H9 (cell line): ENCODE measurements around the gene FZD10. TPM values are rescaled to one million over a fixed set of nuclear protein-coding genes. Genes with fewer than 3 reads are reported as not detected.

Experiments used
- DNase-seq: peaks from one replicate; pipeline ENCODE4 v3.0.0-alpha.2; 2017
- H2AFZ ChIP-seq: one replicate; pipeline ENCODE4 v1.6.1; 2013; ENCODE audit warnings: mild to moderate bottlenecking, low read length, control low read depth, moderate library complexity
- H2AK5ac ChIP-seq: 2 replicates; pipeline ENCODE4 v1.6.1; 2013; ENCODE audit warnings: low read length, control low read depth, mixed read lengths; ENCODE audit not compliant: insufficient read length
- H2BK120ac ChIP-seq: one replicate; pipeline ENCODE4 v1.6.1; 2013; ENCODE audit warnings: low read depth, mild to moderate bottlenecking, low read length, control low read depth, inconsistent platforms; ENCODE audit not compliant: poor library complexity, severe bottlenecking
- H2BK12ac ChIP-seq: 2 replicates; pipeline ENCODE4 v1.6.1; 2013; ENCODE audit warnings: low read length, control low read depth, mixed read lengths, low read depth; ENCODE audit not compliant: insufficient read length
- H2BK15ac ChIP-seq: 2 replicates; pipeline ENCODE4 v1.6.1; 2013; ENCODE audit warnings: low read depth, low read length, control low read depth
- H2BK20ac ChIP-seq: one replicate; pipeline ENCODE4 v1.6.1; 2013; ENCODE audit warnings: low read depth, mild to moderate bottlenecking, low read length, control low read depth, inconsistent platforms; ENCODE audit not compliant: poor library complexity, severe bottlenecking
- H2BK5ac ChIP-seq: 2 replicates; pipeline ENCODE4 v1.6.1; 2013; ENCODE audit warnings: low read length, control low read depth, mixed read lengths; ENCODE audit not compliant: insufficient read length
- H3K14ac ChIP-seq: 2 replicates; pipeline ENCODE4 v1.6.1; 2013; ENCODE audit warnings: low read length, control low read depth; ENCODE audit not compliant: insufficient read depth
- H3K18ac ChIP-seq: 2 replicates; pipeline ENCODE4 v1.6.1; 2013; ENCODE audit warnings: low read depth, mild to moderate bottlenecking, mixed read lengths, low read length, control low read depth; ENCODE audit not compliant: insufficient read length
- H3K23ac ChIP-seq: 2 replicates; pipeline ENCODE4 v1.6.1; 2013; ENCODE audit warnings: low read length, control low read depth, mixed read lengths, low read depth; ENCODE audit not compliant: insufficient read length
- H3K23me2 ChIP-seq: 2 replicates; pipeline ENCODE4 v1.6.1; 2013; ENCODE audit warnings: low read depth, mild to moderate bottlenecking, mixed read lengths, low read length, control low read depth; ENCODE audit not compliant: insufficient read length, poor library complexity, severe bottlenecking
- H3K27ac ChIP-seq: 2 replicates; pipeline ENCODE4 v1.5.1; 2013; ENCODE audit warnings: low read length, control low read depth, mixed read lengths, low read depth; ENCODE audit not compliant: insufficient read length
- H3K27me3 ChIP-seq: 2 replicates; pipeline ENCODE4 v1.6.1; 2013; ENCODE audit warnings: low read length, control low read depth, inconsistent platforms; ENCODE audit not compliant: insufficient read depth
- H3K4ac ChIP-seq: 2 replicates; pipeline ENCODE4 v1.6.1; 2013; ENCODE audit warnings: low read depth, mild to moderate bottlenecking, control low read depth, inconsistent platforms, low read length, moderate library complexity
- H3K4me1 ChIP-seq: 2 replicates; pipeline ENCODE4 v1.6.1; 2013; ENCODE audit warnings: low read length, control low read depth, inconsistent platforms; ENCODE audit not compliant: insufficient read depth
- H3K4me2 ChIP-seq: 2 replicates; pipeline ENCODE4 v1.6.1; 2013; ENCODE audit warnings: low read length, control low read depth, mixed read lengths; ENCODE audit not compliant: insufficient read length, insufficient read depth
- H3K56ac ChIP-seq: 2 replicates; pipeline ENCODE4 v1.6.1; 2013; ENCODE audit warnings: low read depth, mild to moderate bottlenecking, mixed read lengths, low read length, control low read depth; ENCODE audit not compliant: insufficient read length
- H3K79me1 ChIP-seq: 2 replicates; pipeline ENCODE4 v1.6.1; 2013; ENCODE audit warnings: low read depth, mild to moderate bottlenecking, moderate library complexity, low read length, control low read depth, inconsistent platforms; ENCODE audit not compliant: insufficient read depth, poor library complexity, severe bottlenecking
- H3K79me2 ChIP-seq: 2 replicates; pipeline ENCODE4 v1.6.1; 2013; ENCODE audit warnings: low read length, control low read depth, inconsistent platforms; ENCODE audit not compliant: insufficient read depth
- H3K9ac ChIP-seq: 2 replicates; pipeline ENCODE4 v1.6.1; 2013; ENCODE audit warnings: low read length, control low read depth, mixed read lengths; ENCODE audit not compliant: insufficient read length; ENCODE audit errors: extremely low read depth
- H3K9me3 ChIP-seq: one replicate; pipeline ENCODE4 v1.6.1; 2013; ENCODE audit warnings: low read depth, low read length, inconsistent platforms; ENCODE audit not compliant: control insufficient read depth
- H3T11ph ChIP-seq: one replicate; pipeline ENCODE4 v1.6.1; 2013; ENCODE audit warnings: mild to moderate bottlenecking, low read length, control low read depth, inconsistent platforms
- H4K20me1 ChIP-seq: one replicate; pipeline ENCODE4 v1.6.1; 2013; ENCODE audit not compliant: control insufficient read depth, insufficient read length, insufficient read depth
- H4K5ac ChIP-seq: 2 replicates; pipeline ENCODE4 v1.6.1; 2013; ENCODE audit warnings: low read depth, mild to moderate bottlenecking, mixed read lengths, low read length, control low read depth; ENCODE audit not compliant: insufficient read length
- H4K8ac ChIP-seq: replicated peaks from 2 replicates; pipeline ENCODE4 v1.6.1; 2013; ENCODE audit warnings: low read length, control low read depth, mixed read lengths, low read depth; ENCODE audit not compliant: insufficient read length
- H4K91ac ChIP-seq: 2 replicates; pipeline ENCODE4 v1.6.1; 2013; ENCODE audit warnings: low read depth, mild to moderate bottlenecking, moderate library complexity, mixed read lengths, low read length, control low read depth; ENCODE audit not compliant: insufficient read length
- H3K27ac Mint-ChIP-seq, 3 experiments: 2 replicates in 2 of 3; 3 replicates in 1 of 3; pipeline ENCODE4 v1.8.0; 2020 to 2021; ENCODE audit warnings: mixed read lengths in 3 of 3, mild to moderate bottlenecking in 1 of 3, moderate library complexity in 1 of 3
- H3K27me3 Mint-ChIP-seq: 2 replicates; pipeline ENCODE4 v1.8.0; 2021; ENCODE audit warnings: low read depth, mild to moderate bottlenecking, moderate library complexity, mixed read lengths
- H3K36me3 Mint-ChIP-seq, 3 experiments: 2 replicates in 2 of 3; 3 replicates in 1 of 3; pipeline ENCODE4 v1.8.0; 2020 to 2021; ENCODE audit warnings: low read depth in 3 of 3, mixed read lengths in 3 of 3; ENCODE audit not compliant: insufficient read depth in 1 of 3
- H3K4me1 Mint-ChIP-seq, 2 experiments: 2 replicates each; pipeline ENCODE4 v1.8.0; 2020; ENCODE audit warnings: mixed read lengths in 2 of 2
- H3K4me3 Mint-ChIP-seq, 2 experiments: 2 replicates in 1 of 2; 3 replicates in 1 of 2; pipeline ENCODE4 v1.8.0; 2020 to 2021; ENCODE audit warnings: mild to moderate bottlenecking in 2 of 2, mixed read lengths in 2 of 2, moderate library complexity in 1 of 2
- H3K9me3 Mint-ChIP-seq, 2 experiments: 2 replicates in 1 of 2; 3 replicates in 1 of 2; pipeline ENCODE4 v1.8.0; 2020; ENCODE audit warnings: mild to moderate bottlenecking in 2 of 2, mixed read lengths in 2 of 2, moderate library complexity in 1 of 2
- WGBS: extraction: QIAGEN DNeasy Blood & Tissue Kit; methylation state at CpG from one replicate; pipeline ENCODE4 v1.1.7; 2013; ENCODE audit warnings: missing lambda C conversion rate, low lambda C conversion rate, mixed read lengths; ENCODE audit not compliant: insufficient read length; ENCODE audit errors: extremely low coverage; 5-methylcytosine and 5-hydroxymethylcytosine counted together
- total RNA-seq: library from RNA; stranded (reverse); gene quantifications from 2 replicates; pipeline ENCODE4 v1.2.1, GENCODE V29; 2021
- TF ChIP-seq, protein P1 (sequence below): fragments of 200-600 bp; sonication (generic); conservative IDR thresholded peaks from 3 replicates; pipeline ENCODE4 v1.8.0; 2021; ENCODE audit warnings: antibody characterized with exemption, mild to moderate bottlenecking

The FZD10 gene
- total RNA-seq, 1 experiment from 2014 or later = 1.0 TPM

- H3K4me1 ChIP-seq = no peaks in the 10 kb centered on the region
- Mint-ChIP-seq H3K4me3 (no peak overlapping the region), H3K4me1 (peaks cover 31 to 32% of the 10 kb centered on the region in 2 experiments), H3K27ac (no peak overlapping the region), H3K36me3 (no peaks in the 10 kb centered on the region), H3K27me3 (peaks cover 98% of the 10 kb centered on the region), H3K9me3 (no peaks in the 10 kb centered on the region; a peak in 2 of 5 replicates)
- H3K9ac ChIP-seq = no peak overlapping the region
- H3K27me3 ChIP-seq = peaks cover 58% of the 10 kb centered on the region
- no peak overlapping the region for H3K27ac ChIP-seq
- no CpG with 5 or more reads among the region's 6 CpGs for WGBS
- H2AFZ ChIP-seq = no peak overlapping the region
- H2BK15ac ChIP-seq = no peak overlapping the region
- no peak overlapping the region for H3K56ac ChIP-seq
- no peak overlapping the region for H2BK120ac ChIP-seq
- H4K8ac ChIP-seq = no peak overlapping the region
- H3K79me1 ChIP-seq = no peaks in the 10 kb centered on the region
- no peak overlapping the region for H3T11ph ChIP-seq
- TF ChIP-seq, protein P1, sequence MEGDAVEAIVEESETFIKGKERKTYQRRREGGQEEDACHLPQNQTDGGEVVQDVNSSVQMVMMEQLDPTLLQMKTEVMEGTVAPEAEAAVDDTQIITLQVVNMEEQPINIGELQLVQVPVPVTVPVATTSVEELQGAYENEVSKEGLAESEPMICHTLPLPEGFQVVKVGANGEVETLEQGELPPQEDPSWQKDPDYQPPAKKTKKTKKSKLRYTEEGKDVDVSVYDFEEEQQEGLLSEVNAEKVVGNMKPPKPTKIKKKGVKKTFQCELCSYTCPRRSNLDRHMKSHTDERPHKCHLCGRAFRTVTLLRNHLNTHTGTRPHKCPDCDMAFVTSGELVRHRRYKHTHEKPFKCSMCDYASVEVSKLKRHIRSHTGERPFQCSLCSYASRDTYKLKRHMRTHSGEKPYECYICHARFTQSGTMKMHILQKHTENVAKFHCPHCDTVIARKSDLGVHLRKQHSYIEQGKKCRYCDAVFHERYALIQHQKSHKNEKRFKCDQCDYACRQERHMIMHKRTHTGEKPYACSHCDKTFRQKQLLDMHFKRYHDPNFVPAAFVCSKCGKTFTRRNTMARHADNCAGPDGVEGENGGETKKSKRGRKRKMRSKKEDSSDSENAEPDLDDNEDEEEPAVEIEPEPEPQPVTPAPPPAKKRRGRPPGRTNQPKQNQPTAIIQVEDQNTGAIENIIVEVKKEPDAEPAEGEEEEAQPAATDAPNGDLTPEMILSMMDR = no peak
- no peak overlapping the region for H3K18ac ChIP-seq
- no peak overlapping the region for H2BK20ac ChIP-seq
- no peak overlapping the region for H2BK5ac ChIP-seq
- DNase-seq = no peak
- no peak overlapping the region for H4K91ac ChIP-seq
- no peaks in the 10 kb centered on the region for H3K9me3 ChIP-seq
- H3K23me2 ChIP-seq = no peaks in the 10 kb centered on the region
- no peak overlapping the region for H4K5ac ChIP-seq
- no peak overlapping the region for H3K4ac ChIP-seq
- H2BK12ac ChIP-seq = no peak overlapping the region
- no peaks in the 10 kb centered on the region for H3K79me2 ChIP-seq
- no peak overlapping the region for H3K23ac ChIP-seq
- no peak overlapping the region for H3K4me2 ChIP-seq
- H4K20me1 ChIP-seq = peaks cover 2% of the 10 kb centered on the region
- H2AK5ac ChIP-seq = no peak overlapping the region
- H3K14ac ChIP-seq = no peak overlapping the region
Measured at GRCh38 chr12:130169256-130169655, 7.0 kb downstream of the FZD10 start.
